CD4-positive, alpha-beta T cell treated with Interleukin-1 beta for 1 hour (primary cell): ENCODE data around the gene MUC5AC.
"Not testable (repeated sequence)": the region's sequence is repeated elsewhere in the genome, so short reads cannot be mapped to it uniquely, and the experiment has no call there.

Experiments used
- DNase-seq, 2 donors: peaks; one replicate each; pipeline ENCODE4 v3.0.0-alpha.2; 2020 to 2022

The MUC5AC gene

GRCh38 chr11:1163911-1164735 lies 6.4 kb downstream of the MUC5AC start:
- no peak for DNase-seq

GRCh38 chr11:1164779-1165255 lies 7.1 kb downstream of the MUC5AC start:
- DNase-seq, result not testable (repeated sequence)

- no peak for DNase-seq
Measured at GRCh38 chr11:1165256-1166041, 7.7 kb downstream of the MUC5AC start.

- DNase-seq, result no peak
Measured at GRCh38 chr11:1167256-1167655, 9.5 kb downstream of the MUC5AC start.

GRCh38 chr11:1167751-1168231 lies 10.0 kb downstream of the MUC5AC start:
- no peak for DNase-seq

GRCh38 chr11:1168256-1168655 lies 10.5 kb downstream of the MUC5AC start:
- no peak for DNase-seq

GRCh38 chr11:1168721-1169161 lies 11.0 kb downstream of the MUC5AC start:
- DNase-seq, result no peak

GRCh38 chr11:1171223-1171984 lies 13.7 kb downstream of the MUC5AC start:
- DNase-seq, result no peak

GRCh38 chr11:1171985-1172728 lies 14.4 kb downstream of the MUC5AC start:
- no peak for DNase-seq

- DNase-seq, result no peak
Measured at GRCh38 chr11:1172729-1173117, 15.0 kb downstream of the MUC5AC start.

- DNase-seq, result not testable (repeated sequence)
Measured at GRCh38 chr11:1173396-1173795, 15.6 kb downstream of the MUC5AC start.

- no peak for DNase-seq
Measured at GRCh38 chr11:1174441-1175370, 17.0 kb downstream of the MUC5AC start.

GRCh38 chr11:1175461-1176223 lies 17.9 kb downstream of the MUC5AC start:
- DNase-seq, result no peak

GRCh38 chr11:1176224-1177019 lies 18.7 kb downstream of the MUC5AC start:
- DNase-seq, result no peak

- DNase-seq, result no peak
Measured at GRCh38 chr11:1177020-1177770, 19.4 kb downstream of the MUC5AC start.

GRCh38 chr11:1177771-1178090 lies 20.0 kb downstream of the MUC5AC start:
- DNase-seq, result no peak

- no peak for DNase-seq
Measured at GRCh38 chr11:1178201-1178885, 20.6 kb downstream of the MUC5AC start.

GRCh38 chr11:1178906-1179305 lies 21.2 kb downstream of the MUC5AC start:
- no peak for DNase-seq
